Peyer's patch (tissue), 4 donors: ENCODE data around the gene BANP.

Experiments
- CTCF ChIP-seq, 6 experiments: fragments of 450-650 bp in 4 of 6; fragments of 200-600 bp in 2 of 6; sonication (generic) in 1 of 6; IDR thresholded peaks; one replicate each; pipeline ENCODE4 v1.5.1; 2017 to 2019; ENCODE audit warnings: antibody characterized with exemption in 6 of 6, mild to moderate bottlenecking in 3 of 6, moderate library complexity in 1 of 6
- POLR2A ChIP-seq, 2 donors: fragments of 450-650 bp; IDR thresholded peaks; one replicate each; pipeline ENCODE4 v1.5.1; 2017; ENCODE audit warnings: antibody characterized with exemption in 2 of 2, mild to moderate bottlenecking in 2 of 2, moderate library complexity in 2 of 2

- TF ChIP-seq CTCF (IDR thresholded peaks at IDR 0.05) (no peak), POLR2A (IDR thresholded peaks at IDR 0.05) (no peak)
These were observed 31.4 kb downstream of the BANP start for GRCh38 chr16:87982581-87983041.
